GM12875 (cell line): ENCODE results near the gene PPP3CB.

Source experiments
- H3K4me3 ChIP-seq: one replicate; pipeline ENCODE4 v1.5.1; 2011; ENCODE audit warnings: low read depth, low read length, control low read depth
- CTCF ChIP-seq: IDR thresholded peaks from 2 replicates; pipeline ENCODE4 v1.5.1; 2011; ENCODE audit warnings: low read depth, mild to moderate bottlenecking, control low read depth, inconsistent platforms, low read length, moderate library complexity, borderline replicate concordance; ENCODE audit not compliant: insufficient read depth

The PPP3CB gene

GRCh38 chr10:73465978-73466726, 29.7 kb downstream of the PPP3CB start:
- H3K4me3 ChIP-seq, result no peak overlapping the region
- no peak for TF ChIP-seq CTCF

DNA sequence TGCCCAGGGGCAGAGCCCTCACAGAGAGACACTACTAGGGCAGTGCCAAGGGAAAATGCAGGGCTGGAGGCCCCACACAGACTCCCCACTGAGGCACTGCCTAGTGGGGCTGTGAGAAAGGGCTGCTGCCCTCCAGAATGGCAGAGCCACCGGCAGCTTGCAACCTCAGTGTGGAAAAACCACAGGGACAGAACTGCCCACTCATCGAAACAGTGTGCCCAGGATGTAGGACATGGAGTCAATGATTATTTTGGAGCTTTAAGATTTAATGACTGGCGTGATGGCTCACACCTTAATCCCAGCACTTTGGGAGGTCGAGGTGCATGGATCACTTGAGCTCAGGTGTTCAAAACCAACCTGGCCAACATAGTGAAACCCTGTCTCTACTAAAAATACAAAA, 34.9 kb downstream of the PPP3CB start:
- TF ChIP-seq CTCF, result no peak
- H3K4me3 ChIP-seq, result no peak overlapping the region

DNA sequence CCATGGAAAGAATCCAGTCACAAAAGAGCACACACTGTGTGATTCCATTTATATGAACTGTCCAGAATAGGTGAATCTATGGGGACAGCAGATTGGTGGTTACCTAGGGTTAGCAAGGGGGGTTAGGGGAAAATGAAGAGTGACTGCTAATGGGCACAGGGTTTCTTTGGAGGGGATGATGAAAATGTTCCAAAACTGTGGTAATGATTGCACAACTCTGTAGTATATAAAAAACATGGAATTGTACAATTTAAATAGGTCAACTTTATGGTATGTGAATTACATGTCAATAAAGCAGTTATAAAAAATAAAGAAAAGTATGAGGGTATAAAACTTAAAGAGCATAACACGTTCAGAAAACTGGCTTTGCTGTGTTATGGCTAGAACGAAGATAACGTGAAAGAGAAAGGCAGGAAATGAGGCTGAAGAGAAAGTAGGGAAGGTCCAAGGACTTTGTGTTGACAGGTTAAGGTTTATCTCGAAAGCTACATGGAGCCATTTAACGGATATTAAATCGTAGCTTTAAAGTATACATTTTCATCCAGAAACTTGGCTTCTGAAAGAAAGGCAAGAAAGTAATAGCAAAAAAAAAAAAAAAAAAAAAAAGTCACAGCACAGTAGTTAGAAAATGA, 36.0 kb downstream of the PPP3CB start:
- no peak overlapping the region for H3K4me3 ChIP-seq

GRCh38 chr10:73456187-73456890, 39.5 kb downstream of the PPP3CB start:
- no peak overlapping the region for H3K4me3 ChIP-seq
- no peak for TF ChIP-seq CTCF

More for the DNA sequence above, 36.0 kb downstream of the PPP3CB start:
- TF ChIP-seq CTCF, result no peak

- no peak overlapping the region for H3K4me3 ChIP-seq
- TF ChIP-seq CTCF, result no peak
These were observed 46.7 kb downstream of the PPP3CB start for GRCh38 chr10:73449113-73449512.

DNA sequence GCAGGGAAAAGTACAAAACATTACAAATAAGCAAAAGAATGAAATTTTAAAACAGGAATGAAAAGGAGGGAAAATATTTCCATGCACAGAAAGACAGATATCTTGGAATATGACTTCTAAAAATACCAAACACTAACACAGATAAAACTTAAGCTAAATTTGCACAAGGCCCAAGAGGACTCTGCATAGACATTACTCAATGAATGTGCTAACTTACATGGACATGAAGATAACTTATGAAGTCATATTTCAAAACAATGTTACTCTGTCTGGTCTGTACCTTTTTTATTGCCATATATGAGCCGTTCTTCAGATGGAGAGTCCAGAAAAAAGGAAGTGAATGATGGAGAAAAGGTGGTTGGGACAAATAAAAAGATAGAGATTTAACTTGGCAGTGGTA, 47.4 kb downstream of the PPP3CB start:
- no peak for TF ChIP-seq CTCF
- no peak overlapping the region for H3K4me3 ChIP-seq

GRCh38 chr10:73446926-73447325, 48.9 kb downstream of the PPP3CB start:
- no peak overlapping the region for H3K4me3 ChIP-seq
- TF ChIP-seq CTCF, result no peak
